Fibroblast of lung (primary cell): ENCODE data around the gene CDIPT. TPM values are rescaled to one million over a fixed set of nuclear protein-coding genes. Genes with fewer than 3 reads are reported as not detected.

Source experiments
- DNase-seq, 2 donors: peaks; one replicate each; pipeline versions ENCODE4 v3.0.0 to v3.0.0-alpha.2; 2010; ENCODE audit warnings: low read depth in 2 of 2
- H2AFZ ChIP-seq: 2 replicates; pipeline ENCODE4 v1.5.1; 2012; ENCODE audit warnings: low read length, control low read depth, inconsistent platforms
- H3K27ac ChIP-seq: 2 replicates; pipeline ENCODE4 v1.5.1; 2011; ENCODE audit warnings: low read length, control low read depth; ENCODE audit not compliant: insufficient read depth
- H3K27me3 ChIP-seq: 2 replicates; pipeline ENCODE4 v1.5.1; 2011; ENCODE audit warnings: mild to moderate bottlenecking, low read length; ENCODE audit not compliant: control insufficient read depth, insufficient read depth
- H3K36me3 ChIP-seq: 2 replicates; pipeline ENCODE4 v1.5.1; 2011; ENCODE audit warnings: low read length; ENCODE audit not compliant: control insufficient read depth, insufficient read depth
- H3K4me1 ChIP-seq: 2 replicates; pipeline ENCODE4 v1.5.1; 2011; ENCODE audit warnings: low read length; ENCODE audit not compliant: control insufficient read depth, insufficient read depth; ENCODE audit errors: extremely low read depth
- H3K4me2 ChIP-seq: 2 replicates; pipeline ENCODE4 v1.5.1; 2011; ENCODE audit warnings: low read length, control low read depth; ENCODE audit not compliant: insufficient read depth; ENCODE audit errors: extremely low read depth
- H3K4me3 ChIP-seq, 4 experiments: fragments of 200-600 bp in 1 of 4; sonication (generic) in 1 of 4; replicated peaks in 1 of 4; 2 replicates each; pipeline ENCODE4 v1.5.1; 2011 to 2016; ENCODE audit warnings: low read length in 4 of 4, low read depth in 3 of 4, mild to moderate bottlenecking in 3 of 4, control low read depth in 2 of 4, inconsistent platforms in 1 of 4, mixed read lengths in 1 of 4; ENCODE audit not compliant: insufficient read depth in 1 of 4; ENCODE audit errors: control extremely low read depth in 1 of 4
- H3K79me2 ChIP-seq: 2 replicates; pipeline ENCODE4 v1.5.1; 2012; ENCODE audit warnings: mild to moderate bottlenecking, low read length, inconsistent platforms; ENCODE audit not compliant: control insufficient read depth, insufficient read depth
- H3K9ac ChIP-seq: 2 replicates; pipeline ENCODE4 v1.5.1; 2011; ENCODE audit warnings: mild to moderate bottlenecking, low read length, control low read depth; ENCODE audit not compliant: insufficient read depth
- H3K9me3 ChIP-seq: 2 replicates; pipeline ENCODE4 v1.5.1; 2012; ENCODE audit warnings: low read depth, low read length; ENCODE audit not compliant: control insufficient read depth, insufficient read depth
- H4K20me1 ChIP-seq: 2 replicates; pipeline ENCODE4 v1.5.1; 2011; ENCODE audit warnings: low read length; ENCODE audit not compliant: control insufficient read depth, insufficient read depth; ENCODE audit errors: extremely low read depth
- CTCF ChIP-seq, 2 donors: IDR thresholded peaks in 1 of 2; conservative IDR thresholded peaks in 1 of 2; 1 replicate in 1 of 2; 2 replicates in 1 of 2; pipeline ENCODE4 v1.5.1; 2011 to 2012; ENCODE audit warnings: low read length in 2 of 2, control low read depth in 1 of 2, inconsistent platforms in 1 of 2, low read depth in 1 of 2, mild to moderate bottlenecking in 1 of 2
- EZH2 ChIP-seq: IDR thresholded peaks from 2 replicates; pipeline ENCODE4 v1.5.1; 2012; ENCODE audit warnings: low read length, control low read depth, mild to moderate bottlenecking; ENCODE audit errors: missing control alignments
- polyA plus RNA-seq, 2 donors: library from polyadenylated mRNA; depleted of rRNA in 1 of 2; stranded (reverse) in 1 of 2; unstranded in 1 of 2; fragments of >200 nt; gene quantifications; 2 replicates each; pipeline ENCODE4 v1.2.1, GENCODE V29; 2011 to 2012; ENCODE audit warnings: missing spikeins in 1 of 2
- total RNA-seq: library from RNA; depleted of rRNA; stranded (reverse); fragments of >200 nt; gene quantifications from 2 replicates; pipeline ENCODE4 v1.2.1, GENCODE V29; 2014

CDIPT gene
- total and polyA plus RNA-seq, 2 donors (not counting 1 experiment from before 2014, with no cell fraction given): 84.9 to 99.6 TPM

GRCh38 chr16:29848420-29849297, 14.4 kb downstream of the CDIPT start:
- no peak overlapping the region for H2AFZ ChIP-seq
- H3K4me1 ChIP-seq: no peaks in the 10 kb centered on the region
- DNase-seq: peak; percentile 39 to 70
- H3K36me3 ChIP-seq: peaks cover 40% of the 10 kb centered on the region
- no peaks in the 10 kb centered on the region for H3K79me2 ChIP-seq
- H3K9me3 ChIP-seq: no peaks in the 10 kb centered on the region
- no peak overlapping the region for H3K4me2 ChIP-seq
- H3K4me3 ChIP-seq: no peak overlapping the region
- no peaks in the 10 kb centered on the region for H3K27me3 ChIP-seq
- no peak overlapping the region for H3K9ac ChIP-seq
- no peak for TF ChIP-seq EZH2
- TF ChIP-seq CTCF (conservative IDR thresholded peaks at IDR 0.05 in 1 of 2, IDR thresholded peaks at IDR 0.05 in 1 of 2; ENCODE audit: low read depth in 1 of 2, low read length in 2 of 2): peak; percentile 86 to 94
- H3K27ac ChIP-seq: no peak overlapping the region
- H4K20me1 ChIP-seq: no peaks in the 10 kb centered on the region

GRCh38 chr16:29845656-29846055, 17.4 kb downstream of the CDIPT start:
- Histone ChIP-seq H3K9ac (no peak overlapping the region), H3K9me3 (no peaks in the 10 kb centered on the region), H3K27ac (no peak overlapping the region), H2AFZ (no peak overlapping the region), H3K4me2 (no peak overlapping the region), H3K79me2 (no peaks in the 10 kb centered on the region), H3K4me1 (no peaks in the 10 kb centered on the region), H4K20me1 (no peaks in the 10 kb centered on the region), H3K27me3 (no peaks in the 10 kb centered on the region), H3K4me3 (no peak overlapping the region), H3K36me3 (peaks cover 57% of the 10 kb centered on the region)
- TF ChIP-seq EZH2 (no peak), CTCF (conservative IDR thresholded peaks at IDR 0.05 in 1 of 2, IDR thresholded peaks at IDR 0.05 in 1 of 2; ENCODE audit: low read depth in 1 of 2, low read length in 2 of 2) (no peak)
- DNase-seq: no peak

GRCh38 chr16:29844575-29845331, 18.3 kb downstream of the CDIPT start:
- H3K27ac ChIP-seq: no peak overlapping the region
- peaks cover 61% of the 10 kb centered on the region for H3K36me3 ChIP-seq
- H3K9ac ChIP-seq: no peak overlapping the region
- DNase-seq: peak in 1 of 2 donors; percentile 47
- H4K20me1 ChIP-seq: no peaks in the 10 kb centered on the region
- no peaks in the 10 kb centered on the region for H3K27me3 ChIP-seq
- no peak for TF ChIP-seq CTCF (conservative IDR thresholded peaks at IDR 0.05 in 1 of 2, IDR thresholded peaks at IDR 0.05 in 1 of 2; ENCODE audit: low read depth in 1 of 2, low read length in 2 of 2)
- H3K9me3 ChIP-seq: no peaks in the 10 kb centered on the region
- no peaks in the 10 kb centered on the region for H3K79me2 ChIP-seq
- no peaks in the 10 kb centered on the region for H3K4me1 ChIP-seq
- no peak overlapping the region for H3K4me3 ChIP-seq
- no peak overlapping the region for H3K4me2 ChIP-seq
- H2AFZ ChIP-seq: no peak overlapping the region
